ENCODE data around the gene ERICH4. TPM values are rescaled to one million over a fixed set of nuclear protein-coding genes. Genes with fewer than 3 reads are reported as not detected.

Gene ERICH4
- total RNA-seq (2022; extraction: Qiagen RNA extraction; ENCODE audit: low read depth): 0.10 TPM in 1 of 5 replicates, not detected in the others

GRCh38 chr19:41442473-41443355 lies at the start of gene ERICH4:
Gene ERICH4, plus strand, starts transcription at chr19:41443156. Its CDS starts 14 bp downstream, at chr19:41443170.

GRCh38 chr19:41397086-41398049 lies 45.6 kb upstream of the ERICH4 start, which contains the start of the genes BCKDHA and EXOSC5:
Gene BCKDHA, plus strand, starts transcription at chr19:41397818. Its CDS starts 10 bp downstream, at chr19:41397828.
Gene EXOSC5, minus strand, starts transcription at chr19:41397359. Its CDS starts 31 bp downstream, at chr19:41397328.

DNA sequence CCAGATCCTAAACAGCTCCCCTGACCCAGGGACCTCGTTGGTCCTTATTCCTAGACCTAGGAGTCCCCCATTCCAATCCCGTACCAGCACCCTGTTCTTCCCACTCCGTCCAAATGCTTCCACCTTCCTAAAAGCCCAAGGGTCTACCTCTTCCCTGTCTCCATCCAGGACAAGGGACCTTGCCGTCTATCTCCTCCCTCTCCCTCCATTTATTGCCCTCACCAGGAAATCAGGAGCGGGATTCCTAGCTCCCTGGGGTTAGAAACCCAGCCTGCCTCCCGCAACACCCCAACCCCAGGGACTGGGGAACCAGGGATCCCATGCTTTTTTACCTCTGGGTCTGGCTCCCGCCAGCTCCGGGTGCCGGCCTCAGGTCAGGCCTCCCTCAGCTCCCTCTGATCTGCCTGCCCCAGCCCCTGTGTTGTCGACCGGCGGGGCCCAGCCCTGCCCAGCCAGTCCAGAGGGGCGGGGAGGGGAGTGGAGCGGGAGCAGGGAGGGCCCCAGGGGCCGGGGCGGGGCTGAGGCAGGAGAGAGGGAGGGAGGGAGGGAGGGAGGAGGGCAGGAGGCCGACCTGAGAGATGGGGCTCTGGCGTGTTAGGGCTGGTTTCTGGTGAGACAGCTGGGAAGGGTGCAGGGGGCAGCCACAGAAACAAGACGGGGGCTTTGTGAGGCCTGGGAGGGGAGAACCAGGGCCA lies 15.9 kb upstream of the ERICH4 start, which contains the start of gene B3GNT8:
B3GNT8 (minus strand) TSS at position 423 of the 695 bp plus-strand sequence. CDS start 596 bp downstream, outside the sequence.

GRCh38 chr19:41439441-41440222 lies 3.3 kb upstream of the ERICH4 start, which contains the start of gene DMAC2:
Gene DMAC2, minus strand, starts transcription at chr19:41439912. Its CDS starts 13 bp downstream, at chr19:41439899.

Other genes starting within 250 kb of the ERICH4 start
- 20.6 to 26.6 TPM (median 26.0 TPM) in 5 replicates for gene CYP2S1, start 249.9 kb upstream of the ERICH4 start, total RNA-seq (2022; extraction: Qiagen RNA extraction; ENCODE audit: low read depth)
- gene AXL, start 223.9 kb upstream of the ERICH4 start, total RNA-seq (2022; extraction: Qiagen RNA extraction; ENCODE audit: low read depth): 114 to 129 TPM (median 122 TPM) in 5 replicates
- 289 to 322 TPM (median 318 TPM) in 5 replicates for gene HNRNPUL1, start 178.8 kb upstream of the ERICH4 start, total RNA-seq (2022; extraction: Qiagen RNA extraction; ENCODE audit: low read depth)
- gene CCDC97, start 133.0 kb upstream of the ERICH4 start, total RNA-seq (2022; extraction: Qiagen RNA extraction; ENCODE audit: low read depth): 30.4 to 43.7 TPM (median 40.8 TPM) in 5 replicates
- 137 to 164 TPM (median 148 TPM) in 5 replicates for gene TGFB1, start 89.2 kb upstream of the ERICH4 start, total RNA-seq (2022; extraction: Qiagen RNA extraction; ENCODE audit: low read depth)
- 23.3 to 35.3 TPM (median 33.2 TPM) in 5 replicates for gene B9D2, start 79.0 kb upstream of the ERICH4 start, total RNA-seq (2022; extraction: Qiagen RNA extraction; ENCODE audit: low read depth)
- gene TMEM91, start 66.6 kb upstream of the ERICH4 start, total RNA-seq (2022; extraction: Qiagen RNA extraction; ENCODE audit: low read depth): 2.5 to 5.1 TPM (median 3.9 TPM) in 5 replicates
- 79.6 to 101 TPM (median 99.0 TPM) in 5 replicates for gene EXOSC5, start 45.8 kb upstream of the ERICH4 start, total RNA-seq (2022; extraction: Qiagen RNA extraction; ENCODE audit: low read depth)
- gene BCKDHA, start 45.3 kb upstream of the ERICH4 start, total RNA-seq (2022; extraction: Qiagen RNA extraction; ENCODE audit: low read depth): 39.3 to 45.6 TPM (median 42.8 TPM) in 5 replicates
- gene B3GNT8, start 15.8 kb upstream of the ERICH4 start, total RNA-seq (2022; extraction: Qiagen RNA extraction; ENCODE audit: low read depth): 0.08 to 0.25 TPM in 2 of 5 replicates, not detected in the others
- gene DMAC2, start 3.2 kb upstream of the ERICH4 start, total RNA-seq (2022; extraction: Qiagen RNA extraction; ENCODE audit: low read depth): 103 to 125 TPM (median 108 TPM) in 5 replicates
- gene CEACAM21, start 133.0 kb downstream of the ERICH4 start, total RNA-seq (2022; extraction: Qiagen RNA extraction; ENCODE audit: low read depth): not detected in 5 replicates
- not detected in 5 replicates for gene CEACAM4, start 183.9 kb downstream of the ERICH4 start, total RNA-seq (2022; extraction: Qiagen RNA extraction; ENCODE audit: low read depth)
- 0.24 TPM in 1 of 5 replicates, not detected in the others for gene CEACAM7, start 245.1 kb downstream of the ERICH4 start, total RNA-seq (2022; extraction: Qiagen RNA extraction; ENCODE audit: low read depth)